ENCODE measurements around the gene PTPRQ.

DNA sequence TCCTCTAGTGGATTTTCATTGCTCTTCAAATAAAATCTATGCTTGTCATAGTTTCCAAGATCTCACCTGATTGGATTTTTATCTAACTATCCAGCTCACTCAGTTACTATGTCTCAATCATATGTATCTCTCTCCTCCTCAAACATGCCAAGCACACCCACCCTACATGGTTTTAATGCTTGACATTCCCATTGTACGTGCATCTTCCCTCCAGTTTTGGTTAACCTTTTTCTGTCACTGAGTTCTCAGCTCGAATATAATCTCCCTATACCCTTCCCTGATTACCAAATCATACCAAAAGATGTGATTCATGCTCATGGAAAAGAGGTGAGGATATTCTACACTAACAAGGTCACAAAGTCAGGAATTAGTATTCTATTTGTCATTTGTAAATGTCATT is 12.0 kb upstream of the PTPRQ start:
- TF ChIP-seq, protein P1, sequence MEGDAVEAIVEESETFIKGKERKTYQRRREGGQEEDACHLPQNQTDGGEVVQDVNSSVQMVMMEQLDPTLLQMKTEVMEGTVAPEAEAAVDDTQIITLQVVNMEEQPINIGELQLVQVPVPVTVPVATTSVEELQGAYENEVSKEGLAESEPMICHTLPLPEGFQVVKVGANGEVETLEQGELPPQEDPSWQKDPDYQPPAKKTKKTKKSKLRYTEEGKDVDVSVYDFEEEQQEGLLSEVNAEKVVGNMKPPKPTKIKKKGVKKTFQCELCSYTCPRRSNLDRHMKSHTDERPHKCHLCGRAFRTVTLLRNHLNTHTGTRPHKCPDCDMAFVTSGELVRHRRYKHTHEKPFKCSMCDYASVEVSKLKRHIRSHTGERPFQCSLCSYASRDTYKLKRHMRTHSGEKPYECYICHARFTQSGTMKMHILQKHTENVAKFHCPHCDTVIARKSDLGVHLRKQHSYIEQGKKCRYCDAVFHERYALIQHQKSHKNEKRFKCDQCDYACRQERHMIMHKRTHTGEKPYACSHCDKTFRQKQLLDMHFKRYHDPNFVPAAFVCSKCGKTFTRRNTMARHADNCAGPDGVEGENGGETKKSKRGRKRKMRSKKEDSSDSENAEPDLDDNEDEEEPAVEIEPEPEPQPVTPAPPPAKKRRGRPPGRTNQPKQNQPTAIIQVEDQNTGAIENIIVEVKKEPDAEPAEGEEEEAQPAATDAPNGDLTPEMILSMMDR (optimal IDR thresholded peaks at IDR 0.05 in 1 of 3, IDR thresholded peaks at IDR 0.05 in 1 of 3, conservative IDR thresholded peaks at IDR 0.05 in 1 of 3; ENCODE audit: extremely low read depth in 1 of 3, insufficient read depth in 2 of 3, low read length in 3 of 3), result no peak
- TF ChIP-seq EZH2 (IDR thresholded peaks at IDR 0.05; ENCODE audit: low read length), result no peak

All from keratinocyte (primary cell).